B cell (primary cell): Measurements from ENCODE around the gene KDM7A. TPM values are rescaled to one million over a fixed set of nuclear protein-coding genes. Genes with fewer than 3 reads are reported as not detected.

ENCODE experiments used
- ATAC-seq: fragments of 200-7000 bp; cut with Tn5 transposase; one replicate; pipeline ENCODE4 v1.10.0; 2021; ENCODE audit warnings: low read depth, mild to moderate bottlenecking, moderate number of reproducible peaks, moderate library complexity
- CTCF ChIA-PET: fragments of 350-600 bp; sonication (Branson Sonifier 250); formaldehyde crosslinking; loops from one replicate; lab custom pipeline; 2021; ENCODE audit warnings: antibody characterized with exemption, inconsistent platforms; lab: Charles Lee
- POLR2A ChIA-PET: fragments of 350-600 bp; sonication (Branson Sonifier 250); formaldehyde crosslinking; loops from one replicate; lab custom pipeline; 2021; ENCODE audit warnings: antibody characterized with exemption; lab: Charles Lee
- DNase-seq: peaks from one replicate; pipeline ENCODE4 v3.0.0; 2013
- H2AFZ ChIP-seq: 2 replicates; pipeline ENCODE4 v1.6.1; 2012; ENCODE audit warnings: mild to moderate bottlenecking, low read depth, low read length; ENCODE audit not compliant: insufficient read depth, poor library complexity, severe bottlenecking
- H3K27ac ChIP-seq, 2 donors: 1 replicate in 1 of 2; 2 replicates in 1 of 2; pipeline ENCODE4 v1.5.1; 2012 to 2013; ENCODE audit warnings: low read length in 2 of 2, mild to moderate bottlenecking in 2 of 2, moderate library complexity in 1 of 2
- H3K27me3 ChIP-seq, 4 experiments: fragments of 200-600 bp in 1 of 4; sonication (generic) in 1 of 4; replicated peaks in 1 of 4; 1 replicate in 2 of 4; 2 replicates in 2 of 4; pipeline versions ENCODE4 v1.6.1 to v1.7.0; 2013 to 2016; ENCODE audit warnings: low read length in 3 of 4, mild to moderate bottlenecking in 2 of 4, mixed read lengths in 1 of 4, moderate library complexity in 1 of 4; ENCODE audit not compliant: insufficient read depth in 4 of 4, control insufficient read depth in 3 of 4; ENCODE audit errors: control extremely low read depth in 1 of 4
- H3K36me3 ChIP-seq, 2 experiments: replicated peaks in 1 of 2; 1 replicate in 1 of 2; 2 replicates in 1 of 2; pipeline versions ENCODE4 v1.6.1 to v1.7.1; 2013; ENCODE audit warnings: low read length in 1 of 2; ENCODE audit not compliant: insufficient read depth in 2 of 2, control insufficient read depth in 1 of 2; ENCODE audit errors: control extremely low read depth in 1 of 2, extremely low read depth in 1 of 2
- H3K4me1 ChIP-seq, 2 donors: fragments of 200-600 bp in 1 of 2; sonication (generic) in 1 of 2; 1 replicate in 1 of 2; 2 replicates in 1 of 2; pipeline versions ENCODE4 v1.5.1 to v1.6.1; 2013 to 2017; ENCODE audit warnings: low read length in 2 of 2; ENCODE audit not compliant: control insufficient read depth in 2 of 2, insufficient read depth in 2 of 2
- H3K4me2 ChIP-seq: replicated peaks from 2 replicates; pipeline ENCODE3; 2012; ENCODE audit warnings: mild to moderate bottlenecking, low read depth, low read length; ENCODE audit not compliant: poor library complexity, severe bottlenecking
- H3K4me3 ChIP-seq, 5 experiments: fragments of 200-600 bp in 1 of 5; sonication (generic) in 1 of 5; 1 replicate in 3 of 5; 2 replicates in 2 of 5; pipeline versions ENCODE4 v1.5.1 to v1.7.0; 2011 to 2016; ENCODE audit warnings: low read length in 4 of 5, mild to moderate bottlenecking in 4 of 5, low read depth in 2 of 5, control low read depth in 1 of 5, moderate library complexity in 1 of 5; ENCODE audit not compliant: insufficient read depth in 1 of 5; ENCODE audit errors: control extremely low read depth in 1 of 5, extremely low read depth in 1 of 5
- H3K79me2 ChIP-seq: fragments of 200-600 bp; sonication (generic); one replicate; pipeline ENCODE4 v1.6.0; 2016; ENCODE audit warnings: low read length; ENCODE audit not compliant: control insufficient read depth, insufficient read depth
- H3K9ac ChIP-seq: fragments of 200-600 bp; sonication (generic); 2 replicates; pipeline ENCODE4 v1.6.1; 2017; ENCODE audit warnings: mild to moderate bottlenecking, low read length, moderate library complexity
- H3K9me3 ChIP-seq, 3 donors: one replicate each; pipeline versions ENCODE4 v1.6.1 to v1.7.1; 2013; ENCODE audit warnings: low read length in 2 of 3; ENCODE audit not compliant: control insufficient read depth in 2 of 3, insufficient read depth in 1 of 3; ENCODE audit errors: control extremely low read depth in 1 of 3
- H4K20me1 ChIP-seq: 2 replicates; pipeline ENCODE4 v1.6.0; 2012; ENCODE audit warnings: mild to moderate bottlenecking, low read length; ENCODE audit not compliant: insufficient read depth, control insufficient read depth, poor library complexity, severe bottlenecking
- H3K27ac Mint-ChIP-seq: one replicate; pipeline ENCODE4 v1.8.0; 2021; ENCODE audit warnings: mixed read lengths
- H3K27me3 Mint-ChIP-seq: one replicate; pipeline ENCODE4 v1.8.0; 2021; ENCODE audit warnings: mixed read lengths
- H3K4me1 Mint-ChIP-seq: one replicate; pipeline ENCODE4 v1.8.0; 2021; ENCODE audit warnings: mixed read lengths
- H3K4me3 Mint-ChIP-seq: one replicate; pipeline ENCODE4 v1.8.0; 2021; ENCODE audit warnings: mixed read lengths
- H3K9me3 Mint-ChIP-seq: one replicate; pipeline ENCODE4 v1.8.0; 2022; ENCODE audit warnings: mixed read lengths; ENCODE audit not compliant: insufficient read depth
- CTCF ChIP-seq: fragments of 200-600 bp; IDR thresholded peaks from one replicate; pipeline ENCODE4 v1.8.0; 2022; ENCODE audit warnings: antibody characterized with exemption, mild to moderate bottlenecking
- EZH2 ChIP-seq: IDR thresholded peaks from 2 replicates; pipeline ENCODE4 v1.6.1; 2012; ENCODE audit warnings: borderline replicate concordance, low read depth, mild to moderate bottlenecking, moderate library complexity, low read length; ENCODE audit not compliant: insufficient read depth, poor library complexity, severe bottlenecking
- WGBS: methylation state at CpG from one replicate; pipeline ENCODE4 v1.1.5; 2013; ENCODE audit warnings: missing lambda C conversion rate; ENCODE audit not compliant: insufficient coverage; 5-methylcytosine and 5-hydroxymethylcytosine counted together
- intact Hi-C: fragments of 100-400 bp; cut with micrococcal nuclease; formaldehyde crosslinking; loops from one replicate; pipeline ENCODE4 v1.10.0; 2022
- polyA plus RNA-seq: library from polyadenylated mRNA; depleted of rRNA; stranded (reverse); fragments of >200 nt; gene quantifications from 2 replicates; pipeline ENCODE4 v1.2.3, GENCODE V29; 2012
- total RNA-seq, 2 donors: library from RNA; stranded (reverse); fragments of 120-200 nt in 1 of 2; gene quantifications; 1 replicate in 1 of 2; 2 replicates in 1 of 2; pipeline versions ENCODE4 v1.2.3 to v1.2.4, GENCODE V29; 2013 to 2022

KDM7A gene
- total and polyA plus RNA-seq, 2 donors (not counting 1 experiment from before 2014, with no cell fraction given), result 16.1 to 50.8 TPM

GRCh38 chr7:140174217-140174616, 2.6 kb downstream of the KDM7A start:
- no peak overlapping the region for H3K27ac ChIP-seq
- no peak for TF ChIP-seq CTCF
- no peak for TF ChIP-seq EZH2
- intact Hi-C loops, result no loop called here
- H3K27me3 Mint-ChIP-seq, result no peaks in the 10 kb centered on the region
- H3K4me1 ChIP-seq, result peaks cover 30 to 47% of the 10 kb centered on the region in 2 donors
- H3K4me3 ChIP-seq, result no peak overlapping the region
- no peak overlapping the region for H2AFZ ChIP-seq
- H3K27ac Mint-ChIP-seq, result peak overlapping the region; percentile 53
- ChIA-PET POLR2A (interaction anchor here (0.5 to 5.4 kb wide), 3 partner anchors 56 to 90 kb away, joined by 3 to 116 read pairs (median 7); no protein-coding TSS in a partner anchor), CTCF (interaction anchor here (0.6 to 1.7 kb wide), 8 partner anchors 56 to 159 kb away, joined by 3 to 5 read pairs (median 3); no protein-coding TSS in a partner anchor)
- H3K4me1 Mint-ChIP-seq, result peaks cover 49% of the 10 kb centered on the region
- WGBS, result 100% methylated on average over 1 of the region's 2 CpGs
- H3K4me2 ChIP-seq, result no peak overlapping the region
- no peak for DNase-seq
- no peak for ATAC-seq
- peaks cover 60% of the 10 kb centered on the region for H3K79me2 ChIP-seq
- H3K9ac ChIP-seq, result no peak overlapping the region
- H3K4me3 Mint-ChIP-seq, result no peak overlapping the region
- peaks cover 54% of the 10 kb centered on the region for H4K20me1 ChIP-seq
- no peaks in the 10 kb centered on the region for H3K9me3 ChIP-seq
- H3K27me3 ChIP-seq, result no peaks in the 10 kb centered on the region
- peaks cover 3% of the 10 kb centered on the region for H3K9me3 Mint-ChIP-seq
- peaks cover 0 to 5% of the 10 kb centered on the region in 2 experiments for H3K36me3 ChIP-seq

- WGBS, result 96% methylated on average over 3 of the region's 4 CpGs
- POLR2A ChIA-PET, result interaction anchor here (1.7 kb wide), 1 partner anchor 39 kb away, joined by 3 read pairs; no protein-coding TSS in a partner anchor
- TF ChIP-seq EZH2 (no peak), CTCF (no peak)
- CTCF ChIA-PET, result interaction anchor here (1.2 to 2.7 kb wide), 2 partner anchors 133 to 156 kb away, joined by 4 to 12 read pairs; no protein-coding TSS in a partner anchor
- Histone ChIP-seq H2AFZ (no peak overlapping the region), H3K4me1 (peaks cover 23 to 52% of the 10 kb centered on the region in 2 donors), H3K79me2 (peaks cover 94% of the 10 kb centered on the region), H3K9me3 (no peaks in the 10 kb centered on the region), H3K4me2 (peak overlapping the region; percentile 8), H3K9ac (no peak overlapping the region), H4K20me1 (peaks cover 90% of the 10 kb centered on the region), H3K27ac (no peak overlapping the region), H3K36me3 (peaks cover 3 to 5% of the 10 kb centered on the region in 2 experiments), H3K27me3 (no peaks in the 10 kb centered on the region), H3K4me3 (no peak overlapping the region)
- Mint-ChIP-seq H3K27ac (no peak overlapping the region), H3K4me3 (peak overlapping the region; percentile 13), H3K27me3 (no peaks in the 10 kb centered on the region), H3K9me3 (no peaks in the 10 kb centered on the region), H3K4me1 (peaks cover 65% of the 10 kb centered on the region)
- intact Hi-C loops, result no loop called here
- no peak for DNase-seq
- ATAC-seq, result no peak
Observed at GRCh38 chr7:140170375-140170774, 6.4 kb downstream of the KDM7A start.
